Muscle layer of colon (tissue), 2 donors: ENCODE measurements around the gene H1-8.

ENCODE experiments used
- H3K27ac ChIP-seq: one replicate; pipeline ENCODE4 v1.7.0; 2013; ENCODE audit warnings: low read depth, mild to moderate bottlenecking, low read length, moderate library complexity
- H3K27me3 ChIP-seq, 2 donors: one replicate each; pipeline ENCODE4 v1.7.0; 2013; ENCODE audit warnings: low read length in 2 of 2, mild to moderate bottlenecking in 2 of 2; ENCODE audit not compliant: insufficient read depth in 2 of 2, control insufficient read depth in 1 of 2
- H3K36me3 ChIP-seq: one replicate; pipeline ENCODE4 v1.7.0; 2013; ENCODE audit warnings: mild to moderate bottlenecking, low read length; ENCODE audit not compliant: insufficient read depth
- H3K4me1 ChIP-seq: one replicate; pipeline ENCODE4 v1.7.0; 2013; ENCODE audit warnings: mild to moderate bottlenecking, low read length; ENCODE audit not compliant: insufficient read depth
- H3K4me3 ChIP-seq, 2 donors: one replicate each; pipeline ENCODE4 v1.7.0; 2013; ENCODE audit warnings: low read length in 2 of 2, low read depth in 1 of 2, mild to moderate bottlenecking in 1 of 2, moderate library complexity in 1 of 2
- H3K9ac ChIP-seq: one replicate; pipeline ENCODE4 v1.7.0; 2013; ENCODE audit warnings: low read length
- H3K9me3 ChIP-seq: one replicate; pipeline ENCODE4 v1.7.0; 2013; ENCODE audit warnings: mild to moderate bottlenecking, low read length
- donor health status: abdominal sarcoma.
- donor health status: Adenocarcinoma of cecum.

H1-8 gene

GRCh38 chr3:129593595-129594339 lies 50.8 kb downstream of the H1-8 start:
- Histone ChIP-seq H3K27me3 (no peaks in the 10 kb centered on the region), H3K4me1 (peaks cover 60% of the 10 kb centered on the region), H3K4me3 (no peak overlapping the region), H3K27ac (peak overlapping the region; percentile 62), H3K36me3 (no peaks in the 10 kb centered on the region), H3K9ac (no peak overlapping the region), H3K9me3 (no peaks in the 10 kb centered on the region)

- Histone ChIP-seq H3K27ac (peak overlapping the region; percentile 62), H3K9me3 (no peaks in the 10 kb centered on the region), H3K4me3 (no peak overlapping the region), H3K27me3 (no peaks in the 10 kb centered on the region), H3K4me1 (peaks cover 67% of the 10 kb centered on the region), H3K9ac (no peak overlapping the region), H3K36me3 (no peaks in the 10 kb centered on the region)
Measured at GRCh38 chr3:129594409-129594808, 51.4 kb downstream of the H1-8 start.

GRCh38 chr3:129594907-129595390 lies 52.0 kb downstream of the H1-8 start:
- Histone ChIP-seq H3K27ac (peak overlapping the region; percentile 45), H3K4me3 (no peak overlapping the region), H3K9me3 (no peaks in the 10 kb centered on the region), H3K4me1 (peaks cover 67% of the 10 kb centered on the region), H3K27me3 (no peaks in the 10 kb centered on the region), H3K36me3 (no peaks in the 10 kb centered on the region), H3K9ac (no peak overlapping the region)

- Histone ChIP-seq H3K4me1 (peaks cover 72% of the 10 kb centered on the region), H3K9me3 (no peaks in the 10 kb centered on the region), H3K27me3 (no peaks in the 10 kb centered on the region), H3K36me3 (no peaks in the 10 kb centered on the region), H3K9ac (no peak overlapping the region), H3K27ac (peak overlapping the region; percentile 45), H3K4me3 (peak overlapping the region in 1 of 2 donors; percentile 22)
Measured at GRCh38 chr3:129595544-129596193, 52.7 kb downstream of the H1-8 start.

- H3K27ac ChIP-seq: peak overlapping the region; percentile 45
- no peak overlapping the region for H3K9ac ChIP-seq
- H3K4me3 ChIP-seq: peak overlapping the region in 1 of 2 donors; percentile 22
- H3K9me3 ChIP-seq: no peaks in the 10 kb centered on the region
- no peaks in the 10 kb centered on the region for H3K36me3 ChIP-seq
- H3K4me1 ChIP-seq: peaks cover 72% of the 10 kb centered on the region
- H3K27me3 ChIP-seq: no peaks in the 10 kb centered on the region
Measured at GRCh38 chr3:129596194-129597086, 53.5 kb downstream of the H1-8 start.

- H3K9me3 ChIP-seq: no peaks in the 10 kb centered on the region
- H3K27me3 ChIP-seq: no peaks in the 10 kb centered on the region
- no peak overlapping the region for H3K9ac ChIP-seq
- no peaks in the 10 kb centered on the region for H3K36me3 ChIP-seq
- peak overlapping the region; percentile 45 for H3K27ac ChIP-seq
- H3K4me3 ChIP-seq: peak overlapping the region in 1 of 2 donors; percentile 22
- H3K4me1 ChIP-seq: peaks cover 74% of the 10 kb centered on the region
Measured at GRCh38 chr3:129597087-129597999, 54.4 kb downstream of the H1-8 start.

GRCh38 chr3:129598000-129598381 lies 55.0 kb downstream of the H1-8 start:
- peak overlapping the region; percentile 45 for H3K27ac ChIP-seq
- H3K9me3 ChIP-seq: no peaks in the 10 kb centered on the region
- peaks cover 78% of the 10 kb centered on the region for H3K4me1 ChIP-seq
- H3K27me3 ChIP-seq: no peaks in the 10 kb centered on the region
- H3K9ac ChIP-seq: no peak overlapping the region
- H3K36me3 ChIP-seq: no peaks in the 10 kb centered on the region
- H3K4me3 ChIP-seq: no peak overlapping the region

- Histone ChIP-seq H3K4me3 (no peak overlapping the region), H3K4me1 (peaks cover 78% of the 10 kb centered on the region), H3K9ac (no peak overlapping the region), H3K27ac (no peak overlapping the region), H3K9me3 (no peaks in the 10 kb centered on the region), H3K36me3 (no peaks in the 10 kb centered on the region), H3K27me3 (no peaks in the 10 kb centered on the region)
Measured at GRCh38 chr3:129598484-129598883, 55.5 kb downstream of the H1-8 start.

- Histone ChIP-seq H3K9me3 (no peaks in the 10 kb centered on the region), H3K4me3 (no peak overlapping the region)
Measured at GRCh38 chr3:129599073-129599472, 56.1 kb downstream of the H1-8 start.

GRCh38 chr3:129599607-129600006 lies 56.6 kb downstream of the H1-8 start:
- H3K9ac ChIP-seq: no peak overlapping the region
- H3K27me3 ChIP-seq: peaks cover 0 to 2% of the 10 kb centered on the region in 2 donors
- no peaks in the 10 kb centered on the region for H3K36me3 ChIP-seq
- H3K4me1 ChIP-seq: peaks cover 78% of the 10 kb centered on the region
- H3K27ac ChIP-seq: peak overlapping the region; percentile 13
- no peaks in the 10 kb centered on the region for H3K9me3 ChIP-seq
- H3K4me3 ChIP-seq: no peak overlapping the region

More at GRCh38 chr3:129599073-129599472, 56.1 kb downstream of the H1-8 start:
- Histone ChIP-seq H3K9ac (no peak overlapping the region), H3K27ac (peak overlapping the region; percentile 13), H3K27me3 (no peaks in the 10 kb centered on the region), H3K36me3 (no peaks in the 10 kb centered on the region), H3K4me1 (peaks cover 78% of the 10 kb centered on the region)
